Body of pancreas (tissue), 4 donors: ENCODE results near the gene DLGAP1.

Experiments
- POLR2A ChIP-seq, 3 donors: fragments of 450-650 bp; IDR thresholded peaks; one replicate each; pipeline ENCODE4 v1.6.1; 2016; ENCODE audit warnings: antibody characterized with exemption in 3 of 3, mild to moderate bottlenecking in 2 of 3
- TF ChIP-seq, protein P1 (sequence below), 7 experiments: fragments of 450-650 bp in 4 of 7; fragments of 200-600 bp in 3 of 7; sonication (generic) in 3 of 7; IDR thresholded peaks; one replicate each; pipeline ENCODE4 v1.5.1; 2016 to 2019; ENCODE audit warnings: antibody characterized with exemption in 7 of 7

DNA sequence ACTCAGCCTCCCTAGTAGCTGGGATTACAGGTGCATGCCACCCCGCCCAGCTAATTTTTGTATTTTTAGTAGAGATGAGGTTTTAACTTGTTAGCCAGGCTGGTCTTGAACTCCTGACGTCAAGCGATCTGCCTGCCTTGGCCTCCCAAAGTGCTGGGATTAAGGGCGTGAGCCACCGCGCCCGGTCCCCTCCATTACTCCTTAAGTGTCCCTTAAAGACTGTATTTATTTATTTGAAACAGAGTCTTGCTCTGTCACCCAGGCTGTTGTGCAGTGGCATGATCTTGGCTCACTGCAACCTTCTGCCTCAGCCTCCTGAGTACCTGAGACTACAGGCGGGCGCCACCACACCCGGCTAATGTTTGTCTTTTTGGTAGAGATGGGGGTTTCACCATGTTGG, 856.5 kb downstream of the DLGAP1 start:
- TF ChIP-seq, protein P1, sequence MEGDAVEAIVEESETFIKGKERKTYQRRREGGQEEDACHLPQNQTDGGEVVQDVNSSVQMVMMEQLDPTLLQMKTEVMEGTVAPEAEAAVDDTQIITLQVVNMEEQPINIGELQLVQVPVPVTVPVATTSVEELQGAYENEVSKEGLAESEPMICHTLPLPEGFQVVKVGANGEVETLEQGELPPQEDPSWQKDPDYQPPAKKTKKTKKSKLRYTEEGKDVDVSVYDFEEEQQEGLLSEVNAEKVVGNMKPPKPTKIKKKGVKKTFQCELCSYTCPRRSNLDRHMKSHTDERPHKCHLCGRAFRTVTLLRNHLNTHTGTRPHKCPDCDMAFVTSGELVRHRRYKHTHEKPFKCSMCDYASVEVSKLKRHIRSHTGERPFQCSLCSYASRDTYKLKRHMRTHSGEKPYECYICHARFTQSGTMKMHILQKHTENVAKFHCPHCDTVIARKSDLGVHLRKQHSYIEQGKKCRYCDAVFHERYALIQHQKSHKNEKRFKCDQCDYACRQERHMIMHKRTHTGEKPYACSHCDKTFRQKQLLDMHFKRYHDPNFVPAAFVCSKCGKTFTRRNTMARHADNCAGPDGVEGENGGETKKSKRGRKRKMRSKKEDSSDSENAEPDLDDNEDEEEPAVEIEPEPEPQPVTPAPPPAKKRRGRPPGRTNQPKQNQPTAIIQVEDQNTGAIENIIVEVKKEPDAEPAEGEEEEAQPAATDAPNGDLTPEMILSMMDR (IDR thresholded peaks at IDR 0.05), result no peak
- TF ChIP-seq POLR2A (IDR thresholded peaks at IDR 0.05), result no peak
